ENCODE measurements around the gene GPD2. TPM values are rescaled to one million over a fixed set of nuclear protein-coding genes. Genes with fewer than 3 reads are reported as not detected.

Gene GPD2
- total RNA-seq, 3 donors from 2014 or later: 28.8 to 104 (median 79.6) TPM

- Histone ChIP-seq H3K9me3 (no peaks in the 10 kb centered on the region), H3K4me1 (peaks cover 0 to 6% of the 10 kb centered on the region in 2 donors), H3K4me3 (no peak overlapping the region), H3K36me3 (no peaks in the 10 kb centered on the region), H3K27ac (peak overlapping the region in 1 of 2 donors; percentile 0), H3K27me3 (no peaks in the 10 kb centered on the region)
- intact Hi-C loops (cut with DNase I; ENCODE audit: low total_unique reads): no loop called here
- TF ChIP-seq POLR2A (IDR thresholded peaks at IDR 0.05) (no peak), CTCF (IDR thresholded peaks at IDR 0.05) (no peak), POLR2AphosphoS5 (IDR thresholded peaks at IDR 0.05) (no peak)
- no peak for DNase-seq (ENCODE audit: low spot score in 2 of 2)
Observed at GRCh38 chr2:156540706-156541105, 104.5 kb downstream of the GPD2 start.

- peak overlapping the region in 1 of 2 donors; percentile 0 for H3K27ac ChIP-seq
- TF ChIP-seq CTCF (IDR thresholded peaks at IDR 0.05) (no peak), POLR2AphosphoS5 (IDR thresholded peaks at IDR 0.05) (no peak), POLR2A (IDR thresholded peaks at IDR 0.05) (no peak)
- no peaks in the 10 kb centered on the region for H3K27me3 ChIP-seq
- peaks cover 0 to 6% of the 10 kb centered on the region in 2 donors for H3K4me1 ChIP-seq
- no peak for DNase-seq (ENCODE audit: low spot score in 2 of 2)
- no peaks in the 10 kb centered on the region for H3K36me3 ChIP-seq
- intact Hi-C loops (cut with DNase I; ENCODE audit: low total_unique reads): no loop called here
- H3K9me3 ChIP-seq: no peaks in the 10 kb centered on the region
- H3K4me3 ChIP-seq: no peak overlapping the region
Observed at GRCh38 chr2:156541229-156541628, 105.0 kb downstream of the GPD2 start.

- intact Hi-C loops (cut with DNase I; ENCODE audit: low total_unique reads): no loop called here
- H3K27ac ChIP-seq: no peak overlapping the region
Observed at GRCh38 chr2:156541706-156542105, 105.5 kb downstream of the GPD2 start.

GRCh38 chr2:156548413-156548812, 112.2 kb downstream of the GPD2 start:
- no peaks in the 10 kb centered on the region for H3K36me3 ChIP-seq
- H3K27me3 ChIP-seq: no peaks in the 10 kb centered on the region
- H3K4me1 ChIP-seq: no peaks in the 10 kb centered on the region
- no peak for TF ChIP-seq POLR2AphosphoS5 (IDR thresholded peaks at IDR 0.05)
- no peak for TF ChIP-seq POLR2A (IDR thresholded peaks at IDR 0.05)
- TF ChIP-seq CTCF (IDR thresholded peaks at IDR 0.05): no peak
- intact Hi-C loops (cut with DNase I; ENCODE audit: low total_unique reads): no loop called here
- no peaks in the 10 kb centered on the region for H3K9me3 ChIP-seq
- no peak overlapping the region for H3K27ac ChIP-seq
- no peak overlapping the region for H3K4me3 ChIP-seq
- DNase-seq (ENCODE audit: low spot score in 2 of 2): no peak

More at GRCh38 chr2:156541706-156542105, 105.5 kb downstream of the GPD2 start:
- Histone ChIP-seq H3K36me3 (no peaks in the 10 kb centered on the region), H3K4me1 (peaks cover 0 to 6% of the 10 kb centered on the region in 2 donors), H3K27me3 (no peaks in the 10 kb centered on the region), H3K9me3 (no peaks in the 10 kb centered on the region), H3K4me3 (no peak overlapping the region)
- DNase-seq (ENCODE audit: low spot score in 2 of 2): no peak
- TF ChIP-seq CTCF (IDR thresholded peaks at IDR 0.05) (no peak), POLR2A (IDR thresholded peaks at IDR 0.05) (no peak)

- intact Hi-C loops (cut with DNase I; ENCODE audit: low total_unique reads): no loop called here
- Histone ChIP-seq H3K36me3 (no peaks in the 10 kb centered on the region), H3K4me1 (no peaks in the 10 kb centered on the region), H3K27ac (no peak overlapping the region), H3K4me3 (no peak overlapping the region), H3K9me3 (no peaks in the 10 kb centered on the region), H3K27me3 (no peaks in the 10 kb centered on the region)
- no peak for DNase-seq (ENCODE audit: low spot score in 2 of 2)
- TF ChIP-seq POLR2AphosphoS5 (IDR thresholded peaks at IDR 0.05): no peak
- TF ChIP-seq POLR2A (IDR thresholded peaks at IDR 0.05): no peak
- TF ChIP-seq CTCF (IDR thresholded peaks at IDR 0.05): no peak
Observed at GRCh38 chr2:156553714-156554442, 117.7 kb downstream of the GPD2 start.

Data from breast epithelium (tissue), 4 donors.